DMS114 treated with DMSO at 0.1 percent for 48 hours (cell line): ENCODE results near the gene SHROOM3.

Experiments used
- DNase-seq: peaks from one replicate; lab custom pipeline; 2025; ENCODE audit not compliant: unreplicated experiment; lab: John Stamatoyannopoulos, UW

The SHROOM3 gene

GRCh38 chr4:76737180-76737579, 302.2 kb downstream of the SHROOM3 start:
- no peak for DNase-seq

GRCh38 chr4:76737771-76738085, 302.7 kb downstream of the SHROOM3 start:
- no peak for DNase-seq

- DNase-seq = no peak
Observed at GRCh38 chr4:76738086-76738931, 303.3 kb downstream of the SHROOM3 start.

- no peak for DNase-seq
Observed at GRCh38 chr4:76740192-76740591, 305.2 kb downstream of the SHROOM3 start.

- DNase-seq = no peak
Observed at GRCh38 chr4:76740866-76741662, 306.0 kb downstream of the SHROOM3 start.

- no peak for DNase-seq
Observed at GRCh38 chr4:76741663-76742020, 306.6 kb downstream of the SHROOM3 start.

- no peak for DNase-seq
Observed at GRCh38 chr4:76744241-76744921, 309.4 kb downstream of the SHROOM3 start.

GRCh38 chr4:76745240-76745639, 310.2 kb downstream of the SHROOM3 start:
- DNase-seq = no peak

- DNase-seq = no peak
Observed at GRCh38 chr4:76747563-76747962, 312.5 kb downstream of the SHROOM3 start.

GRCh38 chr4:76748649-76749048, 313.6 kb downstream of the SHROOM3 start:
- peak; percentile 2 for DNase-seq

- DNase-seq = no peak
Observed at GRCh38 chr4:76749355-76749754, 314.3 kb downstream of the SHROOM3 start.

- no peak for DNase-seq
Observed at GRCh38 chr4:76750716-76751115, 315.7 kb downstream of the SHROOM3 start.

GRCh38 chr4:76751612-76752343, 316.7 kb downstream of the SHROOM3 start:
- no peak for DNase-seq

- DNase-seq = no peak
Observed at GRCh38 chr4:76752861-76753501, 318.0 kb downstream of the SHROOM3 start.

GRCh38 chr4:76753814-76754213, 318.8 kb downstream of the SHROOM3 start:
- DNase-seq = no peak

GRCh38 chr4:76754439-76754838, 319.4 kb downstream of the SHROOM3 start:
- DNase-seq = no peak

- no peak for DNase-seq
Observed at GRCh38 chr4:76755756-76756155, 320.7 kb downstream of the SHROOM3 start.

GRCh38 chr4:76756416-76756815, 321.4 kb downstream of the SHROOM3 start:
- DNase-seq = no peak

GRCh38 chr4:76757418-76757939, 322.4 kb downstream of the SHROOM3 start:
- DNase-seq = no peak

- DNase-seq = peak; percentile 1
Observed at GRCh38 chr4:76758290-76758882, 323.4 kb downstream of the SHROOM3 start.
